Measurements from ENCODE around the gene ARSH. TPM values are rescaled to one million over a fixed set of nuclear protein-coding genes. Genes with fewer than 3 reads are reported as not detected.
"Not testable (repeated sequence)": the region's sequence is repeated elsewhere in the genome, so short reads cannot be mapped to it uniquely, and the experiment has no call there.

The ARSH gene
- total and polyA plus RNA-seq, 5 donors from 2014 or later = not detected

DNA sequence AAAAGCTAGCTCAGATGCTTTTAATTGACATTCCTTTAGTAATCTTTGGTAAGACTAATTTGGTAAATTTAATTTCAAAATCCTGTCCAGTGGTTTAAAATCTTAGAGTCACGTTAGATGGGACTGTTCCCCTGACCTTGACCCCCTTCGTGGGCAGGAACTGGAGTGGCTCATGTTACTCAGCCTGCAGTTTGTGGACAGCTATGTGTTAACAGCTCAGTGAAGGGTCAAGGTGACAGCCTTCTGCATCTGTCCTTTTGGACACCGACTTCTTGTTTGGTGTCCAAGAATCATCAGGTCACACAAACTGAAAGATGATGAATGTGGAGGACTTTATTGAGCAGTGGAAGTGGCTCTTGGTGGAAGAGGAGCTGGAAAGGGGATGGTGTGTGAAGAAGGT is 37.9 kb downstream of the ARSH start:
- Histone ChIP-seq H3K9me3 (ENCODE audit: control insufficient read depth in 2 of 2, low read length in 2 of 2) (no peaks in the 10 kb centered on the region), H3K4me3 (ENCODE audit: low read depth, low read length) (no peak overlapping the region), H3K36me3 (ENCODE audit: control insufficient read depth, insufficient read depth, low read length) (no peaks in the 10 kb centered on the region), H3K27ac (ENCODE audit: insufficient read depth, low read length, poor library complexity, severe bottlenecking) (no peak overlapping the region), H3K4me1 (ENCODE audit: control insufficient read depth, insufficient read depth, low read length, poor library complexity, severe bottlenecking) (no peaks in the 10 kb centered on the region), H3K27me3 (ENCODE audit: control insufficient read depth, insufficient read depth, low read length) (no peaks in the 10 kb centered on the region)
- no peaks in the 10 kb centered on the region for H3K36me3 Mint-ChIP-seq
- H3K4me3 Mint-ChIP-seq = no peak overlapping the region
- H3K4me1 Mint-ChIP-seq = no peaks in the 10 kb centered on the region
- H3K27me3 Mint-ChIP-seq = no peaks in the 10 kb centered on the region
- no peaks in the 10 kb centered on the region for H3K9me3 Mint-ChIP-seq
- no peak overlapping the region for H3K27ac Mint-ChIP-seq
- ATAC-seq (ENCODE audit: low read depth in 2 of 2) = no peak
- DNase-seq = no peak

DNA sequence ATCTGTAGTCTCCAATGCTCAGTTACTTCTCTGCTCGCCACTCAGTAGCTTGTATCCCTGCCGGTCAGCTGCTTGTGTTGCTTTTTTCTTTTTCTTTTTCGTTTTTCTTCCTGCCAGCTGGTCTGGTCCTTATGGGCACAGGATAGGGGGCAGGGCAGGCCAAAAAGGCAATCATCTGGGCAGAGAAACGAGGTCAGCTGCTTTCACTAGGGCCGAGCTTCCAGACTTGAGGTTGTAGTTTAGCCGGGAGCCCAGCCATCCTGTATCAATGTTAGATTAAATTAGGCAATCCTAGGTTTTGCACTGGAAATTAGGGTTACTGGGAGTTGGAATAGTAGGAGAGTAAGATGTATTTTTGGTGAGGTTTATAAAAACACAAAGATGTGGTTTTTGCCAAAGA is 38.3 kb downstream of the ARSH start:
- Mint-ChIP-seq H3K27ac (peak overlapping the region in 1 of 3 donors; percentile 71), H3K27me3 (no peaks in the 10 kb centered on the region), H3K36me3 (no peaks in the 10 kb centered on the region), H3K4me3 (no peak overlapping the region), H3K4me1 (no peaks in the 10 kb centered on the region), H3K9me3 (no peaks in the 10 kb centered on the region)
- DNase-seq = no peak
- H3K36me3 ChIP-seq (ENCODE audit: control insufficient read depth, insufficient read depth, low read length) = no peaks in the 10 kb centered on the region
- no peaks in the 10 kb centered on the region for H3K27me3 ChIP-seq (ENCODE audit: control insufficient read depth, insufficient read depth, low read length)
- H3K4me1 ChIP-seq (ENCODE audit: control insufficient read depth, insufficient read depth, low read length, poor library complexity, severe bottlenecking) = no peaks in the 10 kb centered on the region
- no peak overlapping the region for H3K27ac ChIP-seq (ENCODE audit: insufficient read depth, low read length, poor library complexity, severe bottlenecking)
- no peak for ATAC-seq (ENCODE audit: low read depth in 2 of 2)
- no peaks in the 10 kb centered on the region for H3K9me3 ChIP-seq (ENCODE audit: control insufficient read depth in 2 of 2, low read length in 2 of 2)
- H3K4me3 ChIP-seq (ENCODE audit: low read depth, low read length) = no peak overlapping the region

DNA sequence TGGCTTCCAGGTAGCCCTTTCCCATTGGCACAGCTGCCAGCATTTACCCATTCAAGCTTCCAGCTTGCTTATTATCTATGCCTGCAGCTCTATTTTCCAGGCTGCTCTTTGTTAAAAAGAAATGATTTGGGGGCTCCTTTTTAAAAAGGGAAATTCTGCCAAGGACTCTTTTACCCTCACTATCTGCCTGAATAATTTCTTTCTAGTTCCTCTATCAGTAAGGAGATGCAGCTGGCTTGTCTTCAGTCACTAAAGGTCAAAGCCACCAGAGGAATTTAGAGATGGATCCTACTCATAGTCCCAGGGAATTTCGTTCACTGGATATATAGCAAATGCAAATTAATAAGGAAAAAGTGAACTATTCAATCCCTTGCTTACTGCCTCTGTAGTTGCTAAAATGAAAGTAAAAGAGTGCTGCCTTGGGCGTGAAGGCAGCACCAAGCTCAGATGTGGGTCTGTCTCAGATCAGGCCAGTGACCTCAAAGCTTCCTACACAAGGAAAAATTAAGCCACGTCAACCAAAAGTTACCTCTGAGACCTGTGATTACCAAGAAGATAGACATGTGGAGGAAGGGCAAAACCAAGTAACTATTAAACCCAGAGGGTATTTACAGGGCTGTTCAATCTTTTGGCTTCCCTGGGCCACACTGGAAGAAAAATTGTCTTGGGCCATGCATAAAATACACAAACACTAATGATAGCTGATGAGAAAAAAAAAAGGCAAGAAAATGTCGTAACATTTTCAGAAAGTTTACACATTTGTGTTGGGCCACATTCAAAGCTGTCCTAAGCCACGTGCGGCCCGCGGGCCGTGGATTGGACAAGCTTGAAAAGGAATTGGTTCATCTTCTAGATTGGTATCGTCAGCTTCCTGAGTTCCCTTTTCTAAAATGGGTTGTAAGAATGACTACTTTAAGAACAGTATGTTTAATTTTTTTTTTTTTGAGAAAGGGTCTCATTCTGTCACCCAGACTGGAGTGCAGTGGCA is 40.2 kb downstream of the ARSH start:
- Histone ChIP-seq H3K36me3 (ENCODE audit: control insufficient read depth, insufficient read depth, low read length) (no peaks in the 10 kb centered on the region), H3K27me3 (ENCODE audit: control insufficient read depth, insufficient read depth, low read length) (no peaks in the 10 kb centered on the region), H3K4me1 (ENCODE audit: control insufficient read depth, insufficient read depth, low read length, poor library complexity, severe bottlenecking) (no peaks in the 10 kb centered on the region), H3K9me3 (ENCODE audit: control insufficient read depth in 2 of 2, low read length in 2 of 2) (no peaks in the 10 kb centered on the region), H3K4me3 (ENCODE audit: low read depth, low read length) (no peak overlapping the region), H3K27ac (ENCODE audit: insufficient read depth, low read length, poor library complexity, severe bottlenecking) (no peak overlapping the region)
- DNase-seq (no peak), ATAC-seq (ENCODE audit: low read depth in 2 of 2) (no peak)
- H3K27ac Mint-ChIP-seq = no peak overlapping the region
- no peaks in the 10 kb centered on the region for H3K4me1 Mint-ChIP-seq
- no peaks in the 10 kb centered on the region for H3K9me3 Mint-ChIP-seq
- peak overlapping the region in 1 of 4 donors; percentile 25 for H3K4me3 Mint-ChIP-seq
- H3K36me3 Mint-ChIP-seq = no peaks in the 10 kb centered on the region
- H3K27me3 Mint-ChIP-seq = no peaks in the 10 kb centered on the region

DNA sequence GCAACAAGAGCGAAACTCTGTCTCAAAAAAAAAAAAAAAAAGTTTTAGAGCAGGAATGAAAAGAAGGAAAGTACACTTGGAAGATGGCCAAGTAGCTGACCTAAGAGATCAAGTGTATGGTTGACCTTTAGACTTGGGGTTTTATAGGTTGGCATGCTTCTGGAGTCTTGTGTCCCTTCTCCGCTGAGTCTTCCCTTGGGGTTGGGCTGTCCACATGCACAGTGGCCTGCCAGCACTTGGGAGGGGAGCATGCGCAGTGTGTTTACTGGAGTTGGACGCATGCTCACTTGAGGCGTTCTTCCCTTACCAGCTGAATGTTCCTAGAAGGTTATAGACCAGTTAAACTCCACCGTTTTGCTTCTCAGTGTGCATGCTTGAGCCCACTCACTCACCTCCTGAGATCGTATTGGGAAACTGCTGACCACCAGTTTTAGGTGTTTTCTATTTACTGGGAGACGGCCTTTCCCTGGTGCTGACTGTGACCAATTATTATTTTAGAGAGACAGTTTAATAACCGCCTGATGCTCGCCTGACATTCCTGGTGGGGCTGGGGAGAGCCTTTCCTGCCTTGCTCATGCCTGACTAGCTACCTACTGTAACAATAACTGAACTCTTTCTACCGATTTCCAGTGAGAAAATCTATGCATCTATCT is 44.3 kb downstream of the ARSH start:
- H3K27me3 ChIP-seq (ENCODE audit: control insufficient read depth, insufficient read depth, low read length); H3K36me3 Mint-ChIP-seq; H3K36me3 ChIP-seq (ENCODE audit: control insufficient read depth, insufficient read depth, low read length); H3K27me3 Mint-ChIP-seq; ATAC-seq (ENCODE audit: low read depth in 2 of 2); DNase-seq; H3K27ac Mint-ChIP-seq; H3K4me3 Mint-ChIP-seq; H3K4me3 ChIP-seq (ENCODE audit: low read depth, low read length); H3K4me1 Mint-ChIP-seq; H3K9me3 ChIP-seq (ENCODE audit: control insufficient read depth in 2 of 2, low read length in 2 of 2); H3K27ac ChIP-seq (ENCODE audit: insufficient read depth, low read length, poor library complexity, severe bottlenecking); H3K9me3 Mint-ChIP-seq; H3K4me1 ChIP-seq (ENCODE audit: control insufficient read depth, insufficient read depth, low read length, poor library complexity, severe bottlenecking): not testable (repeated sequence)

DNA sequence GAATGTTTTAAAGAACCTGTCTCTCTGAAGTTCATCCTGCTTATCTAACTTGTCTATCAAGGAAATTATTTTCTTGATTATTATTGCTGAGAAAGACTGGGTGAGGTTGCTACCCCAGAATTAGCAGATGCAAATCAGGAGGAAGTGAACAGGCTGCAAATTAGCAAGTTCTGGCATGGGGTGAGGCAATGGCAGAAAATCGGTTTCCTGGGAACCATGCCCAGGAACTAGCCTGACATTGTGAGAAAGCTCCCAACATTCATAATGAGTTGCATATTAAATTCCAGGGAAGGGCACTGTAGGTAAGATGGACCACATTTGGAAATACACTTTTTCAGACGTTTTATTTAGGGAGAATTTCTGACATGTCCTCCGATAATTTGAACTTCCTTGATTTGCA is 46.5 kb downstream of the ARSH start:
- H3K4me3 Mint-ChIP-seq = no peak overlapping the region
- no peak for ATAC-seq (ENCODE audit: low read depth in 2 of 2)
- no peaks in the 10 kb centered on the region for H3K9me3 ChIP-seq (ENCODE audit: control insufficient read depth in 2 of 2, low read length in 2 of 2)
- no peak overlapping the region for H3K27ac ChIP-seq (ENCODE audit: insufficient read depth, low read length, poor library complexity, severe bottlenecking)
- no peaks in the 10 kb centered on the region for H3K36me3 Mint-ChIP-seq
- no peak for DNase-seq
- H3K9me3 Mint-ChIP-seq = peaks cover 0 to 2% (median 0%) of the 10 kb centered on the region in 7 donors
- H3K27me3 Mint-ChIP-seq = no peaks in the 10 kb centered on the region
- no peaks in the 10 kb centered on the region for H3K4me1 Mint-ChIP-seq
- H3K27ac Mint-ChIP-seq = no peak overlapping the region
- H3K4me3 ChIP-seq (ENCODE audit: low read depth, low read length) = no peak overlapping the region
- no peaks in the 10 kb centered on the region for H3K27me3 ChIP-seq (ENCODE audit: control insufficient read depth, insufficient read depth, low read length)
- H3K36me3 ChIP-seq (ENCODE audit: control insufficient read depth, insufficient read depth, low read length) = no peaks in the 10 kb centered on the region
- no peaks in the 10 kb centered on the region for H3K4me1 ChIP-seq (ENCODE audit: control insufficient read depth, insufficient read depth, low read length, poor library complexity, severe bottlenecking)

DNA sequence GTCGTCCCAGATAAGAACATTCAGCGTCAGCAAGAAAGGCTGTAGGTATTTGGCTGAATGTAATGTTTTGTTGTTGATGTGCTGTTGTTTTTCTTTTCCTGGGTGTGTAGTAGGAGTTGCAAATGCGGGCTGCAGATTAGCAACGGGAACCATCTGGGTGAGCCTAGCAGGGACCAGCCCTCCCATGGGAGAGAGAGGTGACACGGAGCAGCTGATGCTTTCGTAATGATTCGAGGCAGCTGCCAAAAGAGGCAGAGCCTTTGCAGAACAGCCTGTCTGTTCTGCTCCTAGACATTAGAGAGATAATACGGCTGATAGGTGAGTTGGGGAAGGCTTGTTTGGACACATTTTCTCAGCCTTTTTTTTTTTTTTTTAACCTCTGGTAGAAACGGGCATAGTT is 60.2 kb downstream of the ARSH start:
- Histone ChIP-seq H3K9me3 (ENCODE audit: control insufficient read depth in 2 of 2, low read length in 2 of 2) (no peaks in the 10 kb centered on the region), H3K27ac (ENCODE audit: insufficient read depth, low read length, poor library complexity, severe bottlenecking) (no peak overlapping the region), H3K4me3 (ENCODE audit: low read depth, low read length) (no peak overlapping the region), H3K36me3 (ENCODE audit: control insufficient read depth, insufficient read depth, low read length) (no peaks in the 10 kb centered on the region), H3K27me3 (ENCODE audit: control insufficient read depth, insufficient read depth, low read length) (no peaks in the 10 kb centered on the region), H3K4me1 (ENCODE audit: control insufficient read depth, insufficient read depth, low read length, poor library complexity, severe bottlenecking) (no peaks in the 10 kb centered on the region)
- Mint-ChIP-seq H3K27ac (no peak overlapping the region), H3K36me3 (no peaks in the 10 kb centered on the region), H3K9me3 (peaks cover 0 to 4% (median 0%) of the 10 kb centered on the region in 7 donors), H3K27me3 (no peaks in the 10 kb centered on the region), H3K4me1 (no peaks in the 10 kb centered on the region), H3K4me3 (no peak overlapping the region)
- ATAC-seq (ENCODE audit: low read depth in 2 of 2) (no peak), DNase-seq (no peak)

DNA sequence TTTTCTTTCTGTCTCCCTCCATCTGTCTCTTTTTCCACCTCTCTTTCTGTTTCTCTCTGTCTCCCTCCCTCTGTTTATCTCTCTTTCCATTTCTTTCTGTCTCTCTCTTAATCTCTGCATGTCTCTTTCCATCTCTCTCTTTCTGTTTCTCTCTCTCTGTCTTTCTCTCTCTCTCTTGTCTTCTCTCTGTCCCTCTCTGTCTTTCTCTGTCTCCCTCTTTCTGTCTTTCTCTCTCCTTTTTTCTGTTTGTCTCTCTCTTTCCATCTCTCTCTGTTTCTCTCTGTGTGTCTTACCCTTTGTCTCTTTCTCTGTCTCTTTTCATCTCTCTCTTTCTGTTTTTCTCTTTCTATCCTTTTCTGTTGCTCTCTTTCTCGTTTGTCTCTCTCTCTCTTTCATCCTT is 69.6 kb downstream of the ARSH start:
- H3K4me1 ChIP-seq (ENCODE audit: control insufficient read depth, insufficient read depth, low read length, poor library complexity, severe bottlenecking) = no peaks in the 10 kb centered on the region
- H3K4me3 ChIP-seq (ENCODE audit: low read depth, low read length) = no peak overlapping the region
- H3K9me3 ChIP-seq (ENCODE audit: control insufficient read depth in 2 of 2, low read length in 2 of 2) = no peaks in the 10 kb centered on the region
- no peaks in the 10 kb centered on the region for H3K27me3 Mint-ChIP-seq
- no peaks in the 10 kb centered on the region for H3K36me3 ChIP-seq (ENCODE audit: control insufficient read depth, insufficient read depth, low read length)
- H3K27ac Mint-ChIP-seq = no peak overlapping the region
- ATAC-seq (ENCODE audit: low read depth in 2 of 2) = no peak
- H3K4me1 Mint-ChIP-seq = no peaks in the 10 kb centered on the region
- no peak overlapping the region for H3K4me3 Mint-ChIP-seq
- DNase-seq = no peak
- no peak overlapping the region for H3K27ac ChIP-seq (ENCODE audit: insufficient read depth, low read length, poor library complexity, severe bottlenecking)
- H3K9me3 Mint-ChIP-seq = peaks cover 0 to 6% (median 0%) of the 10 kb centered on the region in 7 donors
- H3K36me3 Mint-ChIP-seq = no peaks in the 10 kb centered on the region
- no peaks in the 10 kb centered on the region for H3K27me3 ChIP-seq (ENCODE audit: control insufficient read depth, insufficient read depth, low read length)

All from CD4-positive, CD25-positive, alpha-beta regulatory T cell (primary cell).